Stimulated activated memory B cell treated with anti-CD40 and anti-IgM and Interleukin-4, amounts not matched to agents 10 μg/mL and 1 μg/mL and 100 μg/mL, for 72 hours (primary cell): ENCODE results near the gene OR4D9.

Source experiments
- ATAC-seq: fragments of 150-1000 bp; cut with Tn5 transposase; 2 replicates; pipeline ENCODE4 v1.10.0; 2021
- H3K27ac Mint-ChIP-seq: one replicate; pipeline ENCODE4 v1.8.0; 2022; ENCODE audit warnings: mild to moderate bottlenecking, mixed read lengths
- H3K27me3 Mint-ChIP-seq: one replicate; pipeline ENCODE4 v1.8.0; 2022; ENCODE audit warnings: mixed read lengths
- H3K36me3 Mint-ChIP-seq: one replicate; pipeline ENCODE4 v1.8.0; 2022; ENCODE audit warnings: mixed read lengths
- H3K4me1 Mint-ChIP-seq: one replicate; pipeline ENCODE4 v1.8.0; 2022; ENCODE audit warnings: mixed read lengths
- H3K4me3 Mint-ChIP-seq: one replicate; pipeline ENCODE4 v1.8.0; 2022; ENCODE audit warnings: mild to moderate bottlenecking, moderate library complexity, mixed read lengths
- H3K9me3 Mint-ChIP-seq: one replicate; pipeline ENCODE4 v1.8.0; 2022; ENCODE audit warnings: mixed read lengths

OR4D9 gene

GRCh38 chr11:59559886-59560285 lies 48.5 kb downstream of the OR4D9 start:
- Mint-ChIP-seq H3K27ac (peak overlapping the region; percentile 70), H3K4me1 (peaks cover 37% of the 10 kb centered on the region), H3K36me3 (no peaks in the 10 kb centered on the region), H3K27me3 (peaks cover 10% of the 10 kb centered on the region), H3K9me3 (no peaks in the 10 kb centered on the region), H3K4me3 (peak overlapping the region; percentile 79)
- ATAC-seq = peak; percentile 9

- H3K9me3 Mint-ChIP-seq = no peaks in the 10 kb centered on the region
- H3K4me1 Mint-ChIP-seq = peaks cover 37% of the 10 kb centered on the region
- peak; percentile 72 for ATAC-seq
- peak overlapping the region; percentile 70 for H3K27ac Mint-ChIP-seq
- H3K27me3 Mint-ChIP-seq = peaks cover 10% of the 10 kb centered on the region
- H3K36me3 Mint-ChIP-seq = no peaks in the 10 kb centered on the region
- peak overlapping the region; percentile 79 for H3K4me3 Mint-ChIP-seq
These were observed 49.0 kb downstream of the OR4D9 start for GRCh38 chr11:59560290-59560701.

GRCh38 chr11:59560702-59561473 lies 49.5 kb downstream of the OR4D9 start:
- Mint-ChIP-seq H3K36me3 (no peaks in the 10 kb centered on the region), H3K4me3 (peak overlapping the region; percentile 79), H3K27ac (peak overlapping the region; percentile 70), H3K27me3 (peaks cover 6% of the 10 kb centered on the region), H3K9me3 (no peaks in the 10 kb centered on the region), H3K4me1 (peaks cover 37% of the 10 kb centered on the region)
- ATAC-seq = peak; percentile 84

- no peaks in the 10 kb centered on the region for H3K27me3 Mint-ChIP-seq
- H3K27ac Mint-ChIP-seq = no peak overlapping the region
- no peak for ATAC-seq
- no peaks in the 10 kb centered on the region for H3K9me3 Mint-ChIP-seq
- H3K4me3 Mint-ChIP-seq = no peak overlapping the region
- H3K4me1 Mint-ChIP-seq = peaks cover 29% of the 10 kb centered on the region
- no peaks in the 10 kb centered on the region for H3K36me3 Mint-ChIP-seq
These were observed 51.0 kb downstream of the OR4D9 start for GRCh38 chr11:59562292-59562691.
